Ovary (tissue), 9 donors: ENCODE results near the gene WIPF1. TPM values are rescaled to one million over a fixed set of nuclear protein-coding genes. Genes with fewer than 3 reads are reported as not detected.

Experiments
- DNase-seq, 5 donors: peaks; one replicate each; pipeline ENCODE4 v3.0.0-alpha.2; 2019 to 2020
- H3K27ac ChIP-seq, 2 donors: fragments of 200-600 bp; one replicate each; pipeline versions ENCODE4 v1.5.1 to v1.8.0; 2019 to 2022
- H3K27me3 ChIP-seq: fragments of 200-600 bp; one replicate; pipeline ENCODE4 v1.8.0; 2022
- H3K36me3 ChIP-seq: fragments of 200-600 bp; sonication (generic); one replicate; pipeline ENCODE4 v1.5.1; 2019
- H3K4me1 ChIP-seq: one replicate; pipeline ENCODE4 v1.8.1; 2013; ENCODE audit warnings: mild to moderate bottlenecking, moderate library complexity; ENCODE audit not compliant: insufficient read depth
- H3K4me3 ChIP-seq: fragments of 200-600 bp; sonication (generic); one replicate; pipeline ENCODE4 v1.5.1; 2017
- H3K9me3 ChIP-seq, 2 donors: fragments of 200-600 bp in 1 of 2; sonication (generic) in 1 of 2; one replicate each; pipeline versions ENCODE4 v1.5.1 to v1.8.1; 2013 to 2019; ENCODE audit warnings: mild to moderate bottlenecking in 1 of 2, moderate library complexity in 1 of 2
- EP300 ChIP-seq: sonication (generic); formaldehyde crosslinking; IDR thresholded peaks from one replicate; pipeline ENCODE4 v1.6.1; 2017; ENCODE audit warnings: antibody characterized with exemption
- POLR2A ChIP-seq: fragments of 450-650 bp; IDR thresholded peaks from one replicate; pipeline ENCODE4 v1.6.1; 2017; ENCODE audit warnings: antibody characterized with exemption, mild to moderate bottlenecking, moderate library complexity
- WGBS, 3 donors: extraction: QIAGEN DNeasy Blood & Tissue Kit in 1 of 3; methylation state at CpG; one replicate each; pipeline versions ENCODE4 v1.1.5 to v1.1.7; 2013 to 2017; 5-methylcytosine and 5-hydroxymethylcytosine counted together
- intact Hi-C, 4 donors: fragments of 100-400 bp; cut with DNase I; formaldehyde crosslinking; loops; one replicate each; pipeline versions ENCODE4 v1.11.0 to v1.15.1; 2022 to 2023
- polyA plus RNA-seq, 2 donors: library from polyadenylated mRNA; stranded (reverse); fragments of 200-250 nt in 1 of 2; fragments of 350-450 nt in 1 of 2; fragmentation: Illumina TruSeq in 1 of 2; extraction: RNeasy Lipid Tissue Mini Kit (QIAGEN cat#74804) in 1 of 2; gene quantifications; one replicate each; pipeline ENCODE4 v1.2.3, GENCODE V29; 2013 to 2014
- total RNA-seq, 7 donors: library from RNA; depleted of rRNA in 2 of 7; stranded (reverse); fragments of >200 nt in 2 of 7; fragmentation: NEBNext Ultra II Directional in 3 of 7; extraction: Animal tissue kit (Norgen Biotek cat#: 25700) in 3 of 7; gene quantifications; one replicate each; pipeline versions ENCODE4 v1.1.0 to v1.2.4, GENCODE V29; 2016 to 2023
- TF ChIP-seq, protein P1 (sequence below), 3 donors: fragments of 450-650 bp in 2 of 3; fragments of 200-600 bp in 1 of 3; IDR thresholded peaks; one replicate each; pipeline versions ENCODE4 v1.5.1 to v1.8.0; 2016 to 2022; ENCODE audit warnings: antibody characterized with exemption in 3 of 3, mild to moderate bottlenecking in 1 of 3
- donor health status: DM: no; HTN: no; CAD: no; lungs with moderate emphysema.
- donor health status: DM: no; HTN: no; CAD: no.
- donor health status: Bipolar disorder and iron deficiency.
- donor health status: DM: yes; HTN: yes; CAD: no.
- donor health status: DM: no; HTN: no; CAD: no.
- donor health status: DM: yes; HTN: yes; CAD: no.

WIPF1 gene
- total and polyA plus RNA-seq, 9 donors, result 9.7 to 42.6 (median 24.4) TPM

DNA sequence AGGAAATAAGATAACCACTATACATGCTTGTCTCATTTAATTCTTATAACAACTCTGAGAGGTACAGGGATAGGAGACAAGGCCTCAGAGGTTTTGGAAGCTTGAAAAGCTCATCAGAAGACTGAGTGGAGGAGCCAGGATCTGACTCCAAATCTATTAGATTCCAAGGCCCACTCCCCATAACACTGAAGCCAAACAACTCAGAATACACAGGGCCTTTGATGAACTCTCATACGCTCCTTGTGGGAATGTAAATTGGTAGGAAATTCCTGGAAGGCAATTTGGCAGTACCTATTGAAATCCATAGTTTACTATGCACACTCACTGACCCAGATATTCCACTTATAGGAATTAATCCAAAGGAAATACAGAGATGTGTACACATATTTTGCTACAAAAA is 27.9 kb downstream of the WIPF1 start:
- TF ChIP-seq EP300, result no peak
- no peak for TF ChIP-seq POLR2A
- TF ChIP-seq, protein P1, sequence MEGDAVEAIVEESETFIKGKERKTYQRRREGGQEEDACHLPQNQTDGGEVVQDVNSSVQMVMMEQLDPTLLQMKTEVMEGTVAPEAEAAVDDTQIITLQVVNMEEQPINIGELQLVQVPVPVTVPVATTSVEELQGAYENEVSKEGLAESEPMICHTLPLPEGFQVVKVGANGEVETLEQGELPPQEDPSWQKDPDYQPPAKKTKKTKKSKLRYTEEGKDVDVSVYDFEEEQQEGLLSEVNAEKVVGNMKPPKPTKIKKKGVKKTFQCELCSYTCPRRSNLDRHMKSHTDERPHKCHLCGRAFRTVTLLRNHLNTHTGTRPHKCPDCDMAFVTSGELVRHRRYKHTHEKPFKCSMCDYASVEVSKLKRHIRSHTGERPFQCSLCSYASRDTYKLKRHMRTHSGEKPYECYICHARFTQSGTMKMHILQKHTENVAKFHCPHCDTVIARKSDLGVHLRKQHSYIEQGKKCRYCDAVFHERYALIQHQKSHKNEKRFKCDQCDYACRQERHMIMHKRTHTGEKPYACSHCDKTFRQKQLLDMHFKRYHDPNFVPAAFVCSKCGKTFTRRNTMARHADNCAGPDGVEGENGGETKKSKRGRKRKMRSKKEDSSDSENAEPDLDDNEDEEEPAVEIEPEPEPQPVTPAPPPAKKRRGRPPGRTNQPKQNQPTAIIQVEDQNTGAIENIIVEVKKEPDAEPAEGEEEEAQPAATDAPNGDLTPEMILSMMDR (IDR thresholded peaks at IDR 0.05), result no peak
- Histone ChIP-seq H3K36me3 (no peaks in the 10 kb centered on the region), H3K4me1 (peaks cover 2% of the 10 kb centered on the region), H3K27ac (no peak overlapping the region), H3K9me3 (no peaks in the 10 kb centered on the region), H3K4me3 (no peak overlapping the region), H3K27me3 (no peaks in the 10 kb centered on the region)
- WGBS, 3 donors, result 0 to 36% (median 0%) methylated on average over 1 of the region's 1 CpG
- intact Hi-C loops, result no loop called here
- DNase-seq, result no peak

DNA sequence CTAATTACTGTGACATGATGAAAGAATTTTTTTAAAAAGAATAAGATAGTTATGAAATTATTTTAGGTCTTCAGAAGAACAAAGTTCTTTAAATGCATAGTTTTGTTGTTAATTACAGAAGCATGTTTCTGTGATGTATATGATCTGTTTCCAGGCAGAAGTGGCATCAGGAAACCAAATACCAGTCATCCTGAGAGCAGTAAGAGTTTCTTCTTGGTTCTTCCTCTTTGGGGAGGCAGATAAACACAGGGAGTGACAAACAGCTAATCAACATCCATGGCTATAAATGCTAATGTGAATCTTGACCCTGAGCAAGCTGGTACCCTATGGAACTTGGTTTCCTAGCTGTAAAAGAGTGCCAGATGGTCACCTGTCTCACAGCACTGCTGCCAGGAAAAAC is 29.2 kb downstream of the WIPF1 start:
- TF ChIP-seq POLR2A (no peak), EP300 (no peak)
- TF ChIP-seq, protein P1 (IDR thresholded peaks at IDR 0.05), result no peak
- no peaks in the 10 kb centered on the region for H3K36me3 ChIP-seq
- H3K4me3 ChIP-seq, result no peak overlapping the region
- H3K4me1 ChIP-seq, result no peaks in the 10 kb centered on the region
- H3K9me3 ChIP-seq, result no peaks in the 10 kb centered on the region
- no peak overlapping the region for H3K27ac ChIP-seq
- no peaks in the 10 kb centered on the region for H3K27me3 ChIP-seq
- intact Hi-C loops, result no loop called here
- DNase-seq, result no peak

DNA sequence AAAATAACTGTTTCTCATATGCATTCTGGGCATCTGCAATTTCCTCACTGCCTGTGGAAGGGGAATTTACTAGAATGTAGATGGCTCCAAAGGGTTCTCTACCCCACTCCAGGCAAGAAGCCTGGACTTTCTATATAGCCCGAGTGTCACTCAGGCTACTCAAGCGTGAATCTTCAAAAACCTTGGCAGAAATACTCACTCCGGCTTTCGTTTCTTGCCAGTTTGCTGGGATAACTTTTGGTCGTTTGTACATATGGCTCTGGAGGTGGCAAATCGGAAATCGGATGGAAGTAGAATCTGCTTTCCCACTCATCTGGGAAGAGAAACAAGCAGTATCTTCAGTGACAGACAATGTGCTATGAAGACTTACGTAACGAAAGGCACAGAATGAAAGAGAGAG is 30.7 kb downstream of the WIPF1 start:
- intact Hi-C loops, result no loop called here
- Histone ChIP-seq H3K9me3 (no peaks in the 10 kb centered on the region), H3K27ac (no peak overlapping the region), H3K27me3 (no peaks in the 10 kb centered on the region), H3K36me3 (no peaks in the 10 kb centered on the region), H3K4me3 (no peak overlapping the region), H3K4me1 (no peaks in the 10 kb centered on the region)
- WGBS, 3 donors, result 95 to 96% (median 96%) methylated on average over 9 of the region's 9 CpGs
- no peak for TF ChIP-seq EP300
- TF ChIP-seq, protein P1 (IDR thresholded peaks at IDR 0.05), result no peak
- no peak for TF ChIP-seq POLR2A
- no peak for DNase-seq

DNA sequence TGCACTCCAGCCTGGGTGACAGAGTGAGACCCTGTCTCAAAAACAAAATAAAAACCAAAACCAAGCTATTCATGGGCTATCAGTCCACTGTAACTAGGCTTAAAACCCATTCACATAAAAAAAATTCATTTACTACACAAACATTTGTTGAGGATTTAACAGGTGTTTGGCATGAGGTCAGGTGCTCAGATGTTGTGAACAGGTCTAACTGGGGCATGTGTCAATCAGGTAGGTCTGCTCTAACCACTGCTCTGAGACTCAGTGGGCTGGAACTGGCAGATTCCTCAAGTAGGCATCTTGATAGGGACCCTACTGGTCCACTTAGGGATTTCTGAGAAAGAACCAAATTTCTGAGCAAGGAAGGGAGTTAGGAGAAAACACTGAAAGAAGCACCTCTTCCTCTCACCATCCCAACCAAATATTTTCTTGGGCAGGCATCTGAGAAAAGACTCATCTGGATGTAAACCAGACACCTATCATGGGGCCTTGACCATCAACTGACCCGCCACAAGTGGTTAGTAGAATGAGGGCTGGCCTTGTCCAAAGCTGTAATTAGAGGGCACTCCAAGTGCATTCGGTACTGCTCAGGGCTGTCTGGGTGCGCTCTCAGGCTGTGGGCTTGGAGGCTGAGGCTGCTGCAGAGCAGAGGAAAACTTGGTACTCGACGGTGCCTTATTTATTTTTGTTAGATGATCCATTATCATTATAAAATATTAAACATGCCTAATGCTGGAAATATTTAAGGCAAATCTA is 33.9 kb downstream of the WIPF1 start:
- H3K27ac ChIP-seq, result no peak overlapping the region
- H3K36me3 ChIP-seq, result no peaks in the 10 kb centered on the region
- peaks cover 2% of the 10 kb centered on the region for H3K4me1 ChIP-seq
- 67 to 76% (median 68%) methylated on average over 5 of the region's 5 CpGs for WGBS, 3 donors
- no peaks in the 10 kb centered on the region for H3K9me3 ChIP-seq
- DNase-seq, result no peak
- H3K4me3 ChIP-seq, result no peak overlapping the region
- no peaks in the 10 kb centered on the region for H3K27me3 ChIP-seq
- intact Hi-C loops, result no loop called here
- TF ChIP-seq EP300, result no peak

DNA sequence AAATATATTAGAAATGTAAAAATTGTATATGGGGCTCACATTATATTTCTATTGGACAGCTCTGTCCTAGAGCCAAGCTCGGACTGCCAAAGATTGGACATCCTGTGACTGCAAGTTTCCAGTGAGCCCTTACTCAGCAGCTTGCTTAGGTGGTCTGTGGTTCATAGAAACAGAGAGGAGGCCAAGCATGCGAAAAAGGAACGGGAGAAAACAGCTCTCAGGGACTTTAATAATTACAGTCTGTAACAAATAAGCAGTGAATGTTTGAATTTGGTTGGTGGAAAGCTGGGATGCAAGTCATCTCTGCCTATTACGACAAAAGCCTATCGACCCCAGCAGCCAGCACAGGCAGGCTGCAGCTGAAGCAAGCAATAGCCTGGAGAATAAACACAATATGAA is 35.6 kb downstream of the WIPF1 start:
- H3K4me1 ChIP-seq, result peaks cover 2% of the 10 kb centered on the region
- no peak overlapping the region for H3K27ac ChIP-seq
- H3K36me3 ChIP-seq, result no peaks in the 10 kb centered on the region
- no peak for DNase-seq
- H3K27me3 ChIP-seq, result no peaks in the 10 kb centered on the region
- H3K9me3 ChIP-seq, result no peaks in the 10 kb centered on the region
- 46 to 49% (median 46%) methylated on average over 5 of the region's 5 CpGs for WGBS, 3 donors
- TF ChIP-seq POLR2A (no peak), EP300 (no peak)
- TF ChIP-seq, protein P1 (IDR thresholded peaks at IDR 0.05), result no peak
- intact Hi-C loops, result no loop called here
- H3K4me3 ChIP-seq, result no peak overlapping the region
